Endothelial cell of umbilical vein (primary cell): ENCODE data around the gene CD82. TPM values are rescaled to one million over a fixed set of nuclear protein-coding genes. Genes with fewer than 3 reads are reported as not detected.

ENCODE experiments used
- BruUV-seq: library from RNA; stranded (reverse); fragments of 400-500 nt; replicated peaks from 2 replicates; lab custom pipeline; 2021; lab: Mats Ljungman, UMichigan
- CTCF ChIA-PET: fragments of 300-600, 350-600 bp; sonication (Branson Sonifier 250); formaldehyde crosslinking; loops from one replicate; lab custom pipeline; 2021; ENCODE audit warnings: antibody characterized with exemption, inconsistent platforms; lab: Charles Lee
- POLR2A ChIA-PET: fragments of 300-600, 350-600 bp; sonication (Branson Sonifier 250); formaldehyde crosslinking; loops from one replicate; lab custom pipeline; 2021; ENCODE audit warnings: antibody characterized with exemption, inconsistent platforms; lab: Charles Lee
- DNase-seq: peaks from one replicate; pipeline ENCODE4 v3.0.0-alpha.2; 2011; ENCODE audit warnings: low read depth, low spot score
- FAIRE-seq: peaks from 2 replicates; lab custom pipeline; 2011; peaks lifted over from hg19 to GRCh38; lab: Jason Lieb, UNC
- H2AFZ ChIP-seq: 2 replicates; pipeline ENCODE4 v1.6.0; 2012; ENCODE audit warnings: low read depth, low read length, control low read depth, inconsistent platforms
- H3K27ac ChIP-seq: 2 replicates; pipeline ENCODE4 v1.5.1; 2011; ENCODE audit warnings: low read depth, mild to moderate bottlenecking, control low read depth, low read length, moderate library complexity; ENCODE audit not compliant: insufficient read depth
- H3K27me3 ChIP-seq, 2 experiments: 2 replicates each; pipeline versions ENCODE4 v1.6.0 to v1.6.1; 2011; ENCODE audit warnings: low read length in 2 of 2, mixed read lengths in 1 of 2; ENCODE audit not compliant: control insufficient read depth in 2 of 2, insufficient read depth in 2 of 2
- H3K36me3 ChIP-seq, 2 experiments: 2 replicates in 1 of 2; 3 replicates in 1 of 2; pipeline ENCODE4 v1.5.1; 2011; ENCODE audit warnings: low read length in 2 of 2, mild to moderate bottlenecking in 1 of 2, moderate library complexity in 1 of 2; ENCODE audit not compliant: control insufficient read depth in 2 of 2, insufficient read depth in 2 of 2; ENCODE audit errors: extremely low read depth in 1 of 2
- H3K4me1 ChIP-seq: 3 replicates; pipeline ENCODE4 v1.5.1; 2011; ENCODE audit warnings: mild to moderate bottlenecking, low read length; ENCODE audit not compliant: control insufficient read depth, insufficient read depth; ENCODE audit errors: extremely low read depth
- H3K4me2 ChIP-seq: 2 replicates; pipeline ENCODE4 v1.6.1; 2011; ENCODE audit warnings: low read length, control low read depth, mixed read lengths; ENCODE audit not compliant: insufficient read depth
- H3K4me3 ChIP-seq, 3 experiments: fragments of 200-600 bp in 1 of 3; sonication (generic), shearing (Covaris generic) in 1 of 3; replicated peaks in 1 of 3; 2 replicates each; pipeline ENCODE4 v1.5.1; 2011 to 2016; ENCODE audit warnings: control low read depth in 3 of 3, low read length in 3 of 3, mild to moderate bottlenecking in 2 of 3, inconsistent platforms in 1 of 3, low read depth in 1 of 3, moderate library complexity in 1 of 3; ENCODE audit not compliant: insufficient read depth in 1 of 3
- H3K79me2 ChIP-seq: 2 replicates; pipeline ENCODE4 v1.6.0; 2012; ENCODE audit warnings: low read length, inconsistent platforms; ENCODE audit not compliant: control insufficient read depth, insufficient read depth
- H3K9ac ChIP-seq: replicated peaks from 2 replicates; pipeline ENCODE3; 2011; ENCODE audit warnings: low read length, control low read depth; ENCODE audit not compliant: insufficient read depth; ENCODE audit errors: extremely low read depth
- H3K9me1 ChIP-seq: replicated peaks from 3 replicates; pipeline ENCODE4 v1.6.0; 2011; ENCODE audit warnings: mild to moderate bottlenecking, low read length; ENCODE audit not compliant: control insufficient read depth, insufficient read depth; ENCODE audit errors: extremely low read depth
- H3K9me3 ChIP-seq: replicated peaks from 2 replicates; pipeline ENCODE4 v1.5.1; 2012; ENCODE audit warnings: low read length, inconsistent platforms; ENCODE audit not compliant: control insufficient read depth, insufficient read depth
- H4K20me1 ChIP-seq: replicated peaks from 2 replicates; pipeline ENCODE3; 2011; ENCODE audit warnings: mild to moderate bottlenecking, low read length; ENCODE audit not compliant: control insufficient read depth, insufficient read depth; ENCODE audit errors: extremely low read depth
- CTCF ChIP-seq, 2 donors: IDR thresholded peaks; 1 replicate in 1 of 2; 2 replicates in 1 of 2; pipeline ENCODE4 v1.5.1; 2011; ENCODE audit warnings: low read length in 2 of 2, mild to moderate bottlenecking in 2 of 2, moderate library complexity in 2 of 2, control low read depth in 1 of 2, inconsistent platforms in 1 of 2, low read depth in 1 of 2; ENCODE audit not compliant: insufficient read depth in 1 of 2; ENCODE audit errors: extremely low read depth in 1 of 2
- EZH2 ChIP-seq: IDR thresholded peaks from 2 replicates; pipeline ENCODE4 v1.6.1; 2012; ENCODE audit warnings: borderline replicate concordance, low read depth, mild to moderate bottlenecking, moderate library complexity, low read length, inconsistent platforms; ENCODE audit not compliant: severe bottlenecking
- FOS ChIP-seq: IDR thresholded peaks from 2 replicates; pipeline ENCODE4 v1.6.1; 2011; ENCODE audit warnings: mild to moderate bottlenecking, low read length, moderate library complexity, borderline replicate concordance; ENCODE audit not compliant: insufficient read depth
- GATA2 ChIP-seq: IDR thresholded peaks from 2 replicates; pipeline ENCODE4 v1.7.0; 2011; ENCODE audit warnings: low read depth, mild to moderate bottlenecking, moderate library complexity, mixed read lengths, low read length; ENCODE audit not compliant: insufficient read length, insufficient read depth
- JUN ChIP-seq: IDR thresholded peaks from 2 replicates; pipeline ENCODE4 v1.6.1; 2011; ENCODE audit warnings: borderline replicate concordance, low read depth; ENCODE audit not compliant: insufficient read length, insufficient read depth
- MAX ChIP-seq: IDR thresholded peaks from 2 replicates; pipeline ENCODE4 v1.6.1; 2011; ENCODE audit not compliant: insufficient read depth, insufficient read length
- MYC ChIP-seq: IDR thresholded peaks from one replicate; pipeline ENCODE4 v1.6.1; 2011; ENCODE audit warnings: mild to moderate bottlenecking, low read depth, low read length
- POLR2A ChIP-seq: IDR thresholded peaks from 2 replicates; pipeline ENCODE4 v1.6.1; 2012; ENCODE audit warnings: low read depth, mild to moderate bottlenecking, control low read depth, low read length
- POLR2AphosphoS5 ChIP-seq: IDR thresholded peaks from 2 replicates; pipeline ENCODE4 v1.6.1; 2012; ENCODE audit warnings: low read depth, mild to moderate bottlenecking, control low read depth, low read length, moderate library complexity; ENCODE audit not compliant: insufficient read depth
- dilution Hi-C: fragments of 300-500 bp; cut with MboI; formaldehyde crosslinking; loops from one replicate; pipeline ENCODE4 v1.15.0; 2019; ENCODE audit warnings: low sequenced_read_pairs; ENCODE audit not compliant: extremely low pct_ligation_motif_present
- intact Hi-C: fragments of 100-400 bp; cut with micrococcal nuclease; formaldehyde crosslinking; loops from one replicate; pipeline ENCODE4 v1.10.0; 2022
- polyA plus RNA-seq, 4 experiments: library from polyadenylated mRNA; depleted of rRNA in 3 of 4; stranded (reverse) in 3 of 4; unstranded in 1 of 4; fragments of >200 nt; gene quantifications; 2 replicates each; pipeline versions ENCODE4 v1.2.1 to v1.2.3, GENCODE V29; 2011 to 2012; ENCODE audit warnings: missing spikeins in 1 of 4
- total RNA-seq: library from RNA; stranded (reverse); gene quantifications from 2 replicates; pipeline ENCODE4 v1.2.3, GENCODE V29; 2021

Gene CD82
- total and polyA plus RNA-seq, 2 donors (not counting 3 experiments of a cell fraction or from before 2014, with no cell fraction given) = 17.9 to 25.2 TPM

GRCh38 chr11:44561964-44562734 lies 3.3 kb upstream of the CD82 start:
- H3K27me3 ChIP-seq = no peaks in the 10 kb centered on the region
- H3K4me3 ChIP-seq = no peak overlapping the region
- H2AFZ ChIP-seq = no peak overlapping the region
- H3K36me3 ChIP-seq = no peaks in the 10 kb centered on the region
- DNase-seq (no peak), FAIRE-seq (no peak)
- no peak for TF ChIP-seq MYC
- TF ChIP-seq JUN = no peak
- no peaks in the 10 kb centered on the region for H4K20me1 ChIP-seq
- ChIA-PET POLR2A (no interaction called here), CTCF (interaction anchor here (15.9 kb wide), 1 partner anchor 52 kb away, joined by 860 read pairs; no protein-coding TSS in a partner anchor)
- no peak overlapping the region for H3K9ac ChIP-seq
- no TSS peak for BruUV-seq
- H3K4me2 ChIP-seq = no peak overlapping the region
- peaks cover 16% of the 10 kb centered on the region for H3K4me1 ChIP-seq
- H3K27ac ChIP-seq = no peak overlapping the region
- H3K9me1 ChIP-seq = no peaks in the 10 kb centered on the region
- H3K9me3 ChIP-seq = no peaks in the 10 kb centered on the region
- intact Hi-C loops = no loop called here
- H3K79me2 ChIP-seq = no peaks in the 10 kb centered on the region
- dilution Hi-C loops = no loop called here

- no peak overlapping the region for H3K4me3 ChIP-seq
- ChIA-PET CTCF (interaction anchor here (15.9 kb wide), 1 partner anchor 51 kb away, joined by 860 read pairs; no protein-coding TSS in a partner anchor), POLR2A (no interaction called here)
- no peaks in the 10 kb centered on the region for H4K20me1 ChIP-seq
- no peak overlapping the region for H2AFZ ChIP-seq
- H3K27me3 ChIP-seq = no peaks in the 10 kb centered on the region
- TF ChIP-seq POLR2AphosphoS5 = no peak
- TF ChIP-seq EZH2 = no peak
- no peak for TF ChIP-seq POLR2A
- TF ChIP-seq MAX = no peak
- no peak for TF ChIP-seq CTCF (IDR thresholded peaks at IDR 0.05; ENCODE audit: extremely low read depth in 1 of 2, insufficient read depth in 1 of 2, low read depth in 1 of 2, low read length in 2 of 2)
- no peak for TF ChIP-seq JUN
- no peak for TF ChIP-seq FOS
- TF ChIP-seq GATA2 = no peak
- no peak for TF ChIP-seq MYC
- H3K79me2 ChIP-seq = no peaks in the 10 kb centered on the region
- H3K4me1 ChIP-seq = peaks cover 17% of the 10 kb centered on the region
- no peak for FAIRE-seq
- no peaks in the 10 kb centered on the region for H3K9me3 ChIP-seq
- H3K4me2 ChIP-seq = no peak overlapping the region
- no peaks in the 10 kb centered on the region for H3K36me3 ChIP-seq
- intact Hi-C loops = no loop called here
- no peak for DNase-seq
- no peaks in the 10 kb centered on the region for H3K9me1 ChIP-seq
- dilution Hi-C loops = no loop called here
- H3K9ac ChIP-seq = no peak overlapping the region
- H3K27ac ChIP-seq = no peak overlapping the region
- BruUV-seq = no TSS peak
These were observed 2.5 kb upstream of the CD82 start for GRCh38 chr11:44562845-44563460.
